Fibroblast of lung (primary cell): ENCODE results near the gene SIX1.

Experiments
- EZH2 ChIP-seq: IDR thresholded peaks from 2 replicates; pipeline ENCODE4 v1.5.1; 2012; ENCODE audit warnings: low read length, control low read depth, mild to moderate bottlenecking; ENCODE audit errors: missing control alignments
- TF ChIP-seq, protein P1 (sequence below), 2 donors: IDR thresholded peaks in 1 of 2; conservative IDR thresholded peaks in 1 of 2; 1 replicate in 1 of 2; 2 replicates in 1 of 2; pipeline ENCODE4 v1.5.1; 2011 to 2012; ENCODE audit warnings: low read length in 2 of 2, control low read depth in 1 of 2, inconsistent platforms in 1 of 2, low read depth in 1 of 2, mild to moderate bottlenecking in 1 of 2

DNA sequence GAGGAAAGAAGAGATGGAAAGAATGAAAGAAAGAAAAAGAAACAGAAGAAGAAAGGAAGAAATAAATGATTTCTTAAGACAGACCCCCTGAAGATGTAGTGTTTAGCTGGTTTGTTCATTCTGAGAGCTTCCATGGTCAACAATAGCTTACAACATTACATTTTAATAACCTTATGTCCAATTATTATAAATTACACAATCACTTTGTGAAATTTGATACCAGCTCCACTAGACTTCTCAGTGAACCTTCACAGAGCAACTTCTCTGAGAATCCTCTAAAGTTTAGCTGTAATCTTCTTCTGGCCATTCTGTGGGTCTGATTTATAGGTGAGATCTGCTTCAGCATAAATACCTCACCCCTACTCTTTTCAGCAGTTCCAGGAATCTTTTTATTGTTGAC is 27.9 kb downstream of the SIX1 start:
- TF ChIP-seq, protein P1, sequence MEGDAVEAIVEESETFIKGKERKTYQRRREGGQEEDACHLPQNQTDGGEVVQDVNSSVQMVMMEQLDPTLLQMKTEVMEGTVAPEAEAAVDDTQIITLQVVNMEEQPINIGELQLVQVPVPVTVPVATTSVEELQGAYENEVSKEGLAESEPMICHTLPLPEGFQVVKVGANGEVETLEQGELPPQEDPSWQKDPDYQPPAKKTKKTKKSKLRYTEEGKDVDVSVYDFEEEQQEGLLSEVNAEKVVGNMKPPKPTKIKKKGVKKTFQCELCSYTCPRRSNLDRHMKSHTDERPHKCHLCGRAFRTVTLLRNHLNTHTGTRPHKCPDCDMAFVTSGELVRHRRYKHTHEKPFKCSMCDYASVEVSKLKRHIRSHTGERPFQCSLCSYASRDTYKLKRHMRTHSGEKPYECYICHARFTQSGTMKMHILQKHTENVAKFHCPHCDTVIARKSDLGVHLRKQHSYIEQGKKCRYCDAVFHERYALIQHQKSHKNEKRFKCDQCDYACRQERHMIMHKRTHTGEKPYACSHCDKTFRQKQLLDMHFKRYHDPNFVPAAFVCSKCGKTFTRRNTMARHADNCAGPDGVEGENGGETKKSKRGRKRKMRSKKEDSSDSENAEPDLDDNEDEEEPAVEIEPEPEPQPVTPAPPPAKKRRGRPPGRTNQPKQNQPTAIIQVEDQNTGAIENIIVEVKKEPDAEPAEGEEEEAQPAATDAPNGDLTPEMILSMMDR (conservative IDR thresholded peaks at IDR 0.05 in 1 of 2, IDR thresholded peaks at IDR 0.05 in 1 of 2; ENCODE audit: low read depth in 1 of 2, low read length in 2 of 2): no peak
- no peak for TF ChIP-seq EZH2
